ENCODE data around the gene MYOM3.

The MYOM3 gene

DNA sequence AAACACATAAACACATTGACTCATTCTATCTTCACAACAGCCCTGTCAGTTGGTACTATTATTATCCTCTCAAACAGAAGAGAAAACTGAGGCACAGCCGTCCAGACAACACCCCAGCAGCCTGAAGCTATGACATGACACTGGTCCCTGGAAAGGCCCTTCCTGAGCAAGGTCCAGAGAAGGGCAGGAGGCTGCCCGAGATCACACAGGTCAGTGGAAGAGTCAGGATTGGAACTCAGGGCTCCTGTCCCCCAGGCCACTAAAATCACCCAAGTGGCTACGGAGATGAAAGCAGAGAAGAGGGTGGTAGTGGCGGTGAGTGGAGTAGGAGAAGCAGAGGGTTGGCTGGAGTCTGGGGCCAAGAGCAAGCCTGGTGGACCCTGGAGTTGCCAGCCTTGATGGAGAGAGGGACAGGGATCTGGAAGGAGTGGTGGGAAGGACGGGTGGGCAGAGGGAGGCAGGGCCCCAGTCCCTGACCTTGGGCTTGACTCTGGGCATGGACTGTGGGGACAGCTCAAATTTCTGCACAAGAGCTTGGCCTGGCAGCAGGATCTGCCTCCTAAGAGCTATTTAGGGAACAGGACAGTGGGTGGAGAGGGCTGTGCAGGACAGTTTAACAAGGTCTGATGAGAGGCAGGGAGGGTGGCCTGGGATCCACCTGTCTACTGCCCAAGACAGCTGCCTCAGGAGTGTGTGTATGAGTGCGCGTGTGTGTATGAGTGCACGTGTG, 15.8 kb downstream of the MYOM3 start:
- DNase-seq (ENCODE audit: low read depth) = no peak

DNA sequence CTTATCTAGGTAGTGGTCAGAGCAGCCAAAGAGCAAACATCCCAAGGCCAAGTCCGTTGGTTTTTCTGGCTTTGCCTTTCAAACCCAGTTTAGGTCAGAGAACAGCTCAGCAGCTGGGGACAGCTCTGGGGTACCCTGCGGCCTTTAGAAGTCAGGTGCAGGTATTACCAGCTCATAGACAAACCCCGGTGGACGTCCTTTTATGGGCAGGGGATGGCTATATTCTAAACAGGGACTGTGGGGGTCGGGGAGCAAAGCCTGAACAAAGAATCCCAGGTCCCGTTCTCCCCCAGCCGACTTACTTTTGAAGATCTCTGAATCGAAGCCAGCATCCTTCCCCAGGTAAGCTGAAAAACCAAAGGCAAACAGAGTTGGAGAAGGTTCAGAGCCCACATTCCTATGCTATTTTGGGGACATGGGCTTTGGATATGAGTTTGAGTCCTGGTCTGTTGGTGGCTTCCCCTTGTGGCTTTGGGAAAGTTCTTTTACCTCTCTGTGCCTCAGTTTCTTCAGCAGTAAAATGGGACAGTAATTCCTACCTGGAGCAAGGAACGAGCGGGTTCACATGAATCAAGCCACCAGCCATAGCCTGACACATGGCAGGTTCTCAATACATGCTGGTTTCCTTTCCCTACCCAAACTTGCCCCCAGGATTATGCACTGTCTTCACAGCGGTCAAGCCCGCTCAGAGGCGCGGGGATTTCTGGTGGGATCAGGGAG, 16.6 kb downstream of the MYOM3 start:
- no peak for DNase-seq (ENCODE audit: low read depth)

DNA sequence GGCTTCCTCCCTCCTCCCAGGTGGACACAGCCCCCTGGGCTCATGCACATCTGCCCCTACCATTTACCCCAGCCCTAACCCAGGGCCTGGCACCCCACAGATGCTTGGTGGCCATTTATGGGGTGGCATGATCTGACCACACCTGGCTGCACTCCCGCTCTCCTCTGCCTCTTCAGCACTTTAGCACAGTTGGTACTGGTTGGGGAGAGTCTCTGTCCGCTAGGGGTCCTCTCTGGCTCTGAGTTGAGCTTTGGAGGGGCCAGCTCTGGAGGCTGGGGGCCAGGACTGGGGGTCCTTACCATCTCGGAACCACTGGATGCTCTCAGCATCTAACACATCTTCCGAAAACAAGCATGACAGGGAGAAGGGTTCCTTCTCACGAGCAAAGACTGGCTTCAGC, 17.4 kb downstream of the MYOM3 start:
- no peak for DNase-seq (ENCODE audit: low read depth)

DNA sequence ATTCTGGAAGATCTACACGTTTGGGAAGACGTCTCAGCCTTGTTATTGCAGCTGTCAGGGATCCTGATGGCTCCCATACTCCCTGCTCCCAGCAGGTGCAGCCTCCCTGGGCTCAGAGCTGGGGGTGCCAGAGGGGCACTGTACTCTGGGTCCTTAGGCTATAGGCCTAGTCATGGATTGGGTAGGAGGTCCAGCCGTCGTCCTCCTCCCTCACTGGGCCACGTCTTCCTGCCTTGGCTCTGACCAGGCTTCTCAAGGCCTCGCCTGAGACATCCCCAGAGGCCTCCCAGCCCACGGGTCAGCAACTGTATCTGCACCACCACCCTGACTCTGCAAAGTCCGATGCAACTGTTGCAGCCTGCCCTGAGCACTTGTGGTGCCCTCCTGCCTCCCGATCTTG, 18.2 kb downstream of the MYOM3 start:
- DNase-seq (ENCODE audit: low read depth) = no peak

DNA sequence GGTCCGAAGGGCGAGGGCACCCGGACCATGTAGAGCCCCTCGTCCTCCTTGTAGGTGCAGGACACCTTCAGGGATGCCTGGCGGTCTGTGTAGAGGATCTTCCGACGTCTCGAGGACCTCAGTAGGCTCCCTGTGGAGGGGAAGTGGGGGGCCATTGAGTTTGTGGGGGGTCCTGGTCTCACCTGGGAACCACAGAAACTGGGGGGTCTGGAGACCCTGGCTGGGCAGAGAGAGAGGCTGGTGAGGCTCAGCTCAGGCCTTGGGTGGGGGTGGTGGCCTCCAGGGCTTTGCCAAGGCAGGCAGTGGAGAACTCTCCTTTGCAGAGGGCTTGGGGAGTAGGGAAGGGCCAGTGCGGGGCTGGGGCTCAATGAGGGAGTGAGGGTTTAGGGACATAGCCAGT, 19.0 kb downstream of the MYOM3 start:
- no peak for DNase-seq (ENCODE audit: low read depth)

DNA sequence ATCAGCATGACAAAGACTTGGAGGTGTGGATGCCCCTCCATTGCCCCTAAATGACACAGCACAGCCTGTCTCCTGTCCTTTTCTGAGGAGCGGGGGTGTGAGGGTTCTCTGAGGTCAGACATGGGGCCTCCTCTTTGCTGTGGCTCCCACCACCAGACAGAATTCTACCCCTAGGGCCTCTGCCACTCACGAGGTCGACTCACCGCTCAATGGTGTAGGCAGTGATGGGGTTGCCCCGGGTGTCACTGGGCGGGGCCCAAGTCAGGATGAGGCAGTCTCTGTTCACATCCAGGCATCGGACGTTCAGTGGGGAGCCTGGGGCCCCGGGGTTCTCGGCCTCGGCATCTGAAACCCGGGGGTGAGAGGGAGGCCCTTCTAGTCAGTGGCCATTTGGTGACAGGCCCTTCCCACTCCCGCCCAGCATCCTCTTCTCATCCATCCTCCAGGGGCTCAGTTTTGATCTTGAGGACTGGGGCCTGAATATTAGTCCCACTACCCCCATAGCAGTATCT, 19.9 kb downstream of the MYOM3 start:
- no peak for DNase-seq (ENCODE audit: low read depth)

DNA sequence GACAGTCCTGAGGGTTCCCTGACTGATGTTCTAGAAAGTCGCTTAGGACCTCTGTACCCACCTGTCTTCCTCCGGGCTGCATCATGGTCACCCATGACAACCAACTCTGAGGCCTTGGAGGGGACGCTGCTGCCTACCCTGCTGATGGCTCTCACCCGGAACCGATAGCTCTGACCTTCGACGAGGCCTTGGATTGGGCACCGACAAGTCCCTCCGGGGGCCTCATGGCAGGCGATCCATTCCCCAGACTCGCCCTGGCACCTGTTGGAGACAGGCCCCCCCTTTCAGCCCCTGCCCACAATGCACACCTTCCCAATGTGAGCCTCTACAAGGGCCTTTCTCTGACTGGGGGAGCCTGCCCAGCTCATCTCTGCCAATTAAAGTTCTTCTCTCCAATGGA, 21.2 kb downstream of the MYOM3 start:
- no peak for DNase-seq (ENCODE audit: low read depth)

DNA sequence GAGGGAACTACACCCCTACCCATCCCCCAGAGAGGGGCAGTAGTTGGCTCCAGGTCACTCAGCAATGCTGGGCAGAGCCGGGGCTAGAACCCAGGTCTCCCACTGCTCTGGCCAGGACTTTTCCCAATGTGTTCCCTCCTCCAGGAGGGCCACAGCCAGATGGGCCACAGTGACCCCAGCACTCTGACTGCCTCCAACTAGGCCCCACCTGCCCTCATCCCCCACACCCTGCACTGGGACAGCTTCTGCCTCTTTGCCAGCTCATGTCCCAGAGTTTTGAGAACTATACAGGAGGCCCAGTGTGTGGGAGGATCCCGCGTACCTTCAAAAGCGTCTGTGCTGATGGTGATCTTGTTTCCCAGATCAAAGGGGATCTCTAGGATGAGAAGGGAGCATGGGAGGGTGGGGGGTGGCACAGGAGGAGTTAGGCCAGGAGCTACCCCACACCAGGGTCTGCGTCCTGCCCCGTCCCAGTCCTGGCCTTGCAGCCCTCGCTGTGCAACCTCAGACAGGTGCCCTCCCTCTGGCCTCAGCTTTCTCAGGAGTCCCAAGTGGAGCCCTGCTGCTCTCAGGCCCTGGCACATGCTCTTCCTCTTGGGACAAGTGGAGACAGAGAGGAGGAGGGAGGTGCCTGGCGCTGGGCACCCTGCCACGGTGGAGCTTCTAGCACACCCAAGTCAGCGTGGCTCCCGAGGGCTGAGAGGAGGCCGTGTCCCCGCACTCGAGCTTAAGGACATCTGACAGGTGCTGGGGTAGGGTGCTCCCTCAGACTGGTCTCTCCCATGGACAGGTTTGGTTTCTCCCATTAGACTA, 22.0 kb downstream of the MYOM3 start:
- no peak for DNase-seq (ENCODE audit: low read depth)

DNA sequence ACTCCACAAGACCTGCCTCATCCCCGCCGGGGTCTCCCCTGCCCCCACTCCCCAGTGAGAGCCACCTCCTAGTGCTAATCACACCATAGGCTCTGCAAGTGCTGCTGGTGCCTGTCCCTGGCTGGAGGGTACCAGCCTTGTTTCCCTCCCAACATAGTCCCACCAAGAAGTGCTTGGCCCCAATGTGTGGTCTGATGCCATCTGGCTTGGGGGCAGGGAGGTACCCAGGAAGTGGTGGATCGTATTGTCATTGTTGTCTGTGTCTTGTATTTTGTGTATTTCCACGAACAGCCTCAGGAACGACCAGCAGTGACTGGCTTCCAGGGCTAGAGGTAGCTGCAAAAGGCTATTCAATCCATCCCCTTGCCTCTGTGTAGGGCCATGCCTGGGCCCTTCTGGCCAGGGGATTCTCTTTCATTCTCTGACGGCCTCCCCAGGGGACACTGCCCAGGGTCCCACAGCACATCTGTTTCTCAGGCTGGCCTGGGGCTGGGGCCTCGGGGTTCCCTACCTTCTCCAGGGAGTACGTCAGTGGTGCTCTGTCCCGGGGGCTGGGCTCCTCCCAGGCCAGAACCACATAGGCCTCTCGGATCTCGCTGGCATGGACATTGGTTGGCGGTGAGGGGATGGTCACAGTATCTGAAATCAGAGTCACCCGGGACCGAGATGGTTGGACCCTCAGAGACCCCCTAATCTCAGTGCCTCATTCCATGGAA, 22.8 kb downstream of the MYOM3 start:
- no peak for DNase-seq (ENCODE audit: low read depth)

DNA sequence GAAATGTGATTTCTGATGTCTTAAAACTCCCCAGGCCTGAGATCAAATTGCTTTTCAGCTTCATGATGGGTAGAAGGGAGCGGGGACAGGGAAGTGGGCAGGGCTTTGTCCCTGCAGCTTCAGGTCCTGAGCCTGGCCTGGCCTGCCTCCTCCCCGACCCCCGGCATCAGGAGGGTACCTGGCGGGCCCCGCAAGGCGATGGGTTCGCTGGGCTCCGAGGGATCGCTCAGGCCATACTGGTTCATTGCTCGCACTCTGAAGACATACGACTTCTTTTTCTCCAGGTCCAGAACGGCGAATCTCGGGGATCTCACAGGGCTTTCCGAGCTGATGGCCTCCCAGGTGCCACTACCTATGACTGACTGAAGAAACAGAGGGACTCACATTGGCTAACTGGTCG, 25.5 kb downstream of the MYOM3 start:
- DNase-seq (ENCODE audit: low read depth) = no peak

DNA sequence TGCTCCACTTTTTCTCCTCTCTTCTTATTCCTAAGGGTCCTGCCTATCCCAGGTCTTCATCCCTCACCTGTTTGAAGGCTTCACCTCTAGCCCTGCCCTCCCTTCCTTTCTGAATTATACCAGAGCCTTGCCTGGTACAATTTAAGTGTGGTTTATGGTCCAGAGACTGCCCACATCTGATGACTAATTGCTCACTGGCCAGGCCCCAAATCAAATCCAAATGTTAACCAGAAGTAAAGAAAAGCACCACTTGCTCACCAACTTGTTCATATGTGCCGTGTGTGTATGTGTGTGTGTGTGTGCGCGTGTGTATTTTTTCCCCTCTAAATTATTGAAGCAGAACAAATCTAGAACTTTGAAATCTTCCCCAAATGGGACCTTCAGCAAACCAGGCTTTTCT, 26.4 kb downstream of the MYOM3 start:
- no peak for DNase-seq (ENCODE audit: low read depth)

DNA sequence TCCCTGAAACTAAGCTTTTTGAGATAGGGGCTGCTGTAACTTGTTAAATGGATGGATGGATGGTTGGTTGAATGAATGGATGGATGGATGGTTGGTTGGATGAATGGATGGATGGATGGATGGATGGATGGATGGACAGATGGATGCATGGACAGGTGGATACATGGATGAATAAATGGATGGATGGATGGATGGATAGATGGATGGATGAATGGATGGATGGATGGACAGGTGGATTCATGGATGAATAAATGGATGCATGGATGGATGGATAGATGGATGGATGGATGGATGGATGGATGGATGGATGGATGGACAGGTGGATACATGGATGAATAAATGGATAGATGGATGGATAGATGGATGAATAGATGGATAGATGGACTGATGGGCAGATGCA, 26.9 kb downstream of the MYOM3 start:
- no peak for DNase-seq (ENCODE audit: low read depth)

DNA sequence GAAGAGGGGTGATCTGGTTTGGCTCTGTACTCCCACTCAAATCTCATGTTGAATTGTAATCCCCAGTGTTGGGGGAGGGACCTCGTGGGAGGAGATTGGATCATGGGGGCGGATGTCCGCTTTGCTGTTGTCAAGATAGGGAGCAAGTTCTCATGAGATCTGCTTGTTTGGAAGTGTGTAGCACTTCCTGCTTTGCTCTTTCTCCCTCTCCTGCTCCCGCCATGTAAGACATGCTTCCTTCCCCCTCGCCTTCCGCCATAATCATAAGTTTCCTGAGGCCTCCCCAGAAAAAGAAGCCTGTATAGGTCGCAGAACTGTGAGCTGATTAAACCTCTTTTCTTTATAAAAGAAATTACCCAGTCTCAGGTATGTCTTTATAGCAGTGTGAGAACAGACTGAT, 27.9 kb downstream of the MYOM3 start:
- DNase-seq (ENCODE audit: low read depth) = no peak

DNA sequence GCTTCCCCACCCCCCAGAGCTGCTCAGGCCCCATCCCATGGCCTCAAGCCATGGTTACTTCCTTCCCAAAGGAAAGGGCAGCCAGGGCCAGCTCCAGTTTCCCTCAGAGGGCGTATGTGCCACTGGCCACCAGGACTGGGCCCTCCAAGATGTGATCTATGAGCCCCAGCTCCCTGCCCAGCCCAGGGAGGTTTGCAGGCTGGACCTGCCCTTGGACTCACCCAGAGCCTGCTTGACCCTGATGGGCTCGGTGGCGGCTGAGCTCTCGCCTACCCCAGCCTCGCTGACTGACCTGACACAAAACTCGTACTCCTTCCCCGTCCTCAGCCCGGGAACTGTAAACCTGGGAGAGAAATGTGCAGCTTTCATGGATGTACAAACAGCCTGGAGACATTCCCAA, 29.6 kb downstream of the MYOM3 start:
- no peak for DNase-seq (ENCODE audit: low read depth)

DNA sequence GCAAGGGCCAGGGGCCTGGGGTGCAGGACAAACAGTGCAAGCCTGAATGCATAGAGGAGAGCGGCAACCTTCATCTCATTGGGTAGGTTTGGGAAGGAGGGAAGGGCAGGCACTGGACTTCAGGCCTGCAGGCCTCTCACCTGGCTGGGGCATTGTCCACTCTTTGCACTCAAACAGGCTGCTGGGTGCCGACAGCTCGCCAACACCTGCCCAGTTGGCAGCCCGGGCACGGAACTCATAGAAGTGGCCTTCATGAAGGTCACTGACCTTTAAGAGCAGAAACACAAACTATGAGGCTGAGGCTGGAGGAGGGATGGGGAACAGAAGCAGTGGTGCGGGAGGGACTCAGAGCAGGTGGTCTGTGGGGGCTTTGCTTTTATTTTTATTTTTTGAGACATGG, 30.7 kb downstream of the MYOM3 start:
- no peak for DNase-seq (ENCODE audit: low read depth)

DNA sequence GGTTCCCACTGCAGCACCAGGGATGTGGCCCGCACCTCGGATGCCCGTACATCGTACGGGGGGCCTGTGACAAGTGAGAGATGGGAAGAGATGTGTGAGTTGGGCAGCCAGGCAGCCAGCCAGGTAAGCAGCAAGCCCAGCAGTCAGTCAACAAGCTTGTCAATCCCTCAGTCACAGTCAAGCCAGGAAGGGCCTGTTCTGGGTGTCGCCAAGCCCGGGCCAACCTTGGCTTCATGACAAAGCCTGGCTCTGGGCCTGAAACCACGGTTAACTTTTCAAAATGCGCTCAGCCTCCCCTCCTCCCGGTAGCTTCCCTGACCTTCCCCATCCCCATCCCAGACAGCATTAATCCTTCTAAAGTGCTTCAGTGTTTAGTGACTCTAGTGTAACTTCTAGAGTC, 31.8 kb downstream of the MYOM3 start:
- no peak for DNase-seq (ENCODE audit: low read depth)

DNA sequence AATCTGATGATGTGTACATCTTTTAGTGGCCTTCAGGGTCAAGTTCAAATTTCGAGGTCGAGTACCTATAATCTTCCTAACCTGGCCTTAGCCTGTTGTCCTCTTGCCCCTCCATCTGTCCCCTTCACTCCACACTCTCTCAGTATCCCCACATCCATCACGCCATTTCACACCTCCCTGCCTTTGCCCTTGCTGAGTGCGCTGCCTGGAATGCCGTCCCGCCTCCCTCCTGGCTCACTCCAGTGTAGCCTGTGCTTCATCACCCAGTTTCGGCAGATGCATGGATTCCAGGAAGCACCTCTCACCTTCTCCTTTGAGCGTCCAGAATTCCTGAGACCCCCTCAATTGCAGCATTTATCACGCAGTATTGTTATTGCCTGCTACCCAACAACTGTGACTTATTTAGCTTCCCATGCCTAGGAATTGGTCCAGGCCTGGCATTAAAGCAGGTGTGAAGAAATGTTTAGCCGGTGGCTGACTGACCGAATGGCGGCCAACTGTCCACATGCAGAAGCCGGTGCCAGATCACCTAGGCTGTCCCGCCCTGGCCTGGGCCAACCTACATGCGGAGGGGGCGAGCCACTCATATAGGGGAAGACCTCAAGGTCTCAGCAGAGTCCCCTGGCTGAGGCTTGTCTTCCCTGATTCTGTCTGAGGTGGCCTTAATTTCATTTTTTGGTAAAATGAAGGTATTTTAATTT, 34.5 kb downstream of the MYOM3 start:
- DNase-seq (ENCODE audit: low read depth) = no peak

DNA sequence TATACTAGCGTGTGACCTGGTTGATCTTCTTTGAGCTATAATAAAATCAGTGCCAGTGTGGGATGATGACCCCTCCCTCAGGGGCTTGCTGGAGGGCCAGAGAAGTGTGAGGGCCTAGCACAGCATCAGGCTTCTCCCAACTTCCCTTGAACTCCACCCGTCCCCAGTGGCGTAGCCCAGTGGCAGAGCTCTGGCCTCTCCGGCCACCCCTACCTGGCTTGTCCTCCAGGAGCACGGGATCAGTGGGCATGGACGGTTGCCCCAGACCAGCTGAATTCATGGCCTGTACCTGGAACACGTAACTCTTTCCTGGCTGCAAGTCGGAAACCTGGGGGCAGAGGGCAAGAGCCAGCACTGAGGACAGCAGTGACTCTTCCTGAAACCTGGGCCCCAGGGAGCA, 36.0 kb downstream of the MYOM3 start:
- no peak for DNase-seq (ENCODE audit: low read depth)

DNA sequence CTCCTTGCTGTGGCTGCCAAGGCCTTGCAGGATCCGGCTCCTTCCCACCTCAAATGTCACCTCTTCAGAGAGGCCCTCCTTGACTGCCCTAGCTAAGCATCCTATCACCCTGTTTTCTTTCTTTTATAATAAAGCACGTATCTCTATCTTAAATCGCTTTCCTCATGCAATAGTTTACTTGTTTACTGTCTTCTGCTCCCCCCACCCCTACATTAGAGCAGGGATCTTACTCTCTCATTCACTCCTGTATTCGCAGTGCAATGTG, 36.4 kb downstream of the MYOM3 start:
- no peak for DNase-seq (ENCODE audit: low read depth)

DNA sequence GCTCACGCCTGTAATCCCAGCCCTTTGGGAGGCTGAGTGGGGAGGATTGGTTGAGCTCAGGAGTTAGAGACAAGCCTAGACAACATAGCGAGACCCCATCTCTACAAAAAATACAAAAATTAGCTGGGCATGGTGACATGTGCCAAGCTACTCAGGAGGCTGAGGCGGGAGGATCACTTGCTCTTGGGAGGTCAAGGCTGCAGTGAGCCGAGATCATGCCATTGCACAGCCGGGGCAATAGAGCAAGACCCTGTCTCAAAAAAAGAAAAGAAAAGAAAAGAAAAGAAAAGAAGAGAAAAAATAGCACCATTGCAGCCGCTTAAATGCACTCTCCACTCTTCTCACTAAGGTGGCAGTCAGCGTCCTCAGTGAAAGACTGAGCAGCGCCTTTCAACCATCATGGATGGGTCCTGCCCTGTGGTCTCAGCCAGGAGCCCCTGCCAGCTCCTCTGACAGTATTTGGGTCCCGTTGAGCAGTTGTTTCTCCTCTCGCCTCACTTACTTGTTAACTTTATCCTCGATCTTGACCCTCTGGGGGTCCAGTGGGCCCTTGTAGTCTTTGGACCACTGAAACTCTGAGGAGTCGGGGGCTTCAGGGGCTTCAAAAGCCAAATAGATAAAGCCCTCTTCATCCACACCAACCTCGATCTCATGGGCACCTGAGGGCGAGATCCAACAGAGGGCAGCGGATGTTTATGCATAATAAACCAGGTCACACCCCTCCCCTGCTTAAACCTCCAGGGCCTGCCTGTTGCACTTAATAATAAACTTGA, 36.9 kb downstream of the MYOM3 start:
- DNase-seq (ENCODE audit: low read depth) = no peak

DNA sequence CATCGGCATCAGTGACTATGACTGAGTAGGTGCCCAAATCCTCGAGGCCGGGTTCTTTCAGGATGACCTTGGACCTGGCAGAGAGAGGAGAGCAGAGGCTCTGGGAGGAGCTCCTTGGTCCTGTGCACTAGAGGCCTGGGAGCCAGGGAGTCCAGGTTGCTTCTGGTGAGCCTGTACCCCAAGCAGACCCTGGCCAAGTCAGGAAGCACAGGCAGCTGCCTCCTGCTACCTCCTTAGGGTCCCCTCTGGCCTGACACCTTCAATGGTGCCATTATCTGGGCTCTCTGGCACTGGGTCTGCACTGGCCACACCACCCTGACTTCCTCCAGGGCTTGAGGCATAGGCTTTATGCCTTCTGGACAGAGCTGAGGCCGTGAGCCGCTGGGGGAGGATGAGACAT, 37.7 kb downstream of the MYOM3 start:
- no peak for DNase-seq (ENCODE audit: low read depth)

Measured in stimulated activated CD8-positive, alpha-beta memory T cell treated with anti-CD3 and anti-CD28 coated beads, Interleukin-7, amount 100 ng/mL, for 24 hours (primary cell).